Erythroblast (primary cell): Measurements from ENCODE around the gene TRIM37.
A peak's percentile ranks its signal among the peaks of the same experiment; 100 is the strongest.

ENCODE experiments used
- GATA1 ChIP-seq: IDR thresholded peaks from 2 replicates; pipeline ENCODE4 v1.6.1; 2011; ENCODE audit warnings: low read depth, mild to moderate bottlenecking, control low read depth, low read length, moderate library complexity
- POLR2A ChIP-seq: IDR thresholded peaks from 2 replicates; pipeline ENCODE4 v1.6.1; 2011; ENCODE audit warnings: mild to moderate bottlenecking, low read length

- peak; percentile 92 for TF ChIP-seq POLR2A
- no peak for TF ChIP-seq GATA1
These were observed 48.2 kb upstream of the TRIM37 start, which contains the start of gene SKA2 for GRCh38 chr17:59154721-59155438.
